GM12801 (cell line): Measurements from ENCODE around the gene CAV3.

Experiments
- TF ChIP-seq, protein P1 (sequence below): IDR thresholded peaks from one replicate; pipeline ENCODE4 v1.5.1; 2011; ENCODE audit warnings: control low read depth; ENCODE audit not compliant: insufficient read length; ENCODE audit errors: extremely low read depth

The CAV3 gene

DNA sequence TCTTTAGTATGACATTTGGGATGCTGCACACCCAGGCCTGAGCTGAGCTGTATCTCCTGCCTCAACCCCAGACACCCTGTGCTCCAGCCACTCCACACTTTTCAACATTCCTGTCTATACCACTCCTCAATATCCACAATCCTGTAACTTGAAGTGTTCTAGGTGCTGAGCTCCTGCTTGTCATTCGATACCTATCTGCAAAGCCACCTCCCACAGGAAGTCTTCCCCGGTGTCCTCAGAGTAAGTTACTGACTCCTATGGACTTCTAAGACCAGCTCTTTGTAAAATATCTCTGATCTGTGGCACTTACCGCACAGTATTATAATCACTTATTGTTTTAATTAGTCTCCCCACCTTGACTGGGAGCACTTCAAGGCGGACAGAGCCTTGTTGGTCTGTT is 1.2 kb upstream of the CAV3 start:
- TF ChIP-seq, protein P1, sequence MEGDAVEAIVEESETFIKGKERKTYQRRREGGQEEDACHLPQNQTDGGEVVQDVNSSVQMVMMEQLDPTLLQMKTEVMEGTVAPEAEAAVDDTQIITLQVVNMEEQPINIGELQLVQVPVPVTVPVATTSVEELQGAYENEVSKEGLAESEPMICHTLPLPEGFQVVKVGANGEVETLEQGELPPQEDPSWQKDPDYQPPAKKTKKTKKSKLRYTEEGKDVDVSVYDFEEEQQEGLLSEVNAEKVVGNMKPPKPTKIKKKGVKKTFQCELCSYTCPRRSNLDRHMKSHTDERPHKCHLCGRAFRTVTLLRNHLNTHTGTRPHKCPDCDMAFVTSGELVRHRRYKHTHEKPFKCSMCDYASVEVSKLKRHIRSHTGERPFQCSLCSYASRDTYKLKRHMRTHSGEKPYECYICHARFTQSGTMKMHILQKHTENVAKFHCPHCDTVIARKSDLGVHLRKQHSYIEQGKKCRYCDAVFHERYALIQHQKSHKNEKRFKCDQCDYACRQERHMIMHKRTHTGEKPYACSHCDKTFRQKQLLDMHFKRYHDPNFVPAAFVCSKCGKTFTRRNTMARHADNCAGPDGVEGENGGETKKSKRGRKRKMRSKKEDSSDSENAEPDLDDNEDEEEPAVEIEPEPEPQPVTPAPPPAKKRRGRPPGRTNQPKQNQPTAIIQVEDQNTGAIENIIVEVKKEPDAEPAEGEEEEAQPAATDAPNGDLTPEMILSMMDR: no peak

DNA sequence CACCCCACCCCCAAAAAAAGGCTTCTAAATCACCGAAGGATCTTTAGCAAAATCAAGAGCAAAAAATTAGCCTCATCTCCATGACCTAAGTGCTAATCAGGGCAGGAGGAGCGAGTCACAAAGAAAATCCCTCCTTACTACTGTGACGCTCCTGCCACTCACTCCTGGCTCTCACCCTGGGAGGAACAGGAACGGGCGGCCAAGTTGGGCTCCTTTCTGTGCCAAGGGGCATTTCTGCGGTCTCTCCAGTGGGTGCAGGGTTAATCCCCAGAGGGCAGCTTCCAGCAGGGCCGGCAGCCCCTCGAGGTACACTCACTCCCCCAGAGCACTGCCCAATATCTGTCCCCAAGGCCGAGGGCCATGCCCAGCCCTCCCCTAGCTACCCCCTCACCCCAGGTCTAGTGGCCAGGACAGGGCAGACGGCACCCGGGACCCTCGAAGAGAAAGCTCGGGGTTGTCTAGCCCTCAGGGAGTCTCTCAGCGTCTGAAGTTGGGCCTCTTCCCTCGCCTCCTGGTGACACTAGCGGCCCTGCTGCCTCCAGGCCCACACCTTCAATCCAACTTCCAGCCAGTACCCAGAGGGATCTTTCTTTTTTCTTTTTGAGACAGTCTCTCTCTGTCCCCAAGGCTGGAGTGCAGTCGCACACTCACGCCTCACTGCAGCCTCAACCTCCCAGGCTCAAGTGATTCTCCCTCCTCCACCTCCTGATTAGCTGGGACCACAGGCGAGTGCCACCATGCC is 706 bp downstream of the CAV3 start:
- TF ChIP-seq, protein P1: no peak

DNA sequence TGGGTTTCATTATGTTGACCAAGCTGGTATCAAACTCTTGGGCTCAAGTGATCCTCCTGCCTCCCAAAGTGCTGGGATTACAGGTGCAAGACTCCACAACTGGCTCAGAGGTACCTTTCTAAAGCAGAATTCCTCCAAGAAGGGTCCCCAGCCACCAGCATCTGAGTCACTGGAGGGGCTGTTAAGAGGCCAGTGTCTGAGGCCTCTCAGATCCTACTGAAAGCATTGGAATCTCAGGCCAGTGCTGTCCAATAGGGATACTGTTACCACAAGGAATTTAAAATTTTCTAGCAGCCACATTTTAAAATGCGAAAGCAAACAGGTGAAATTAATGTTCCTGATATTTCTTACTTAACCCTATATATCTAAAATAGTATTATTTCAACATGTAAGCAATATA is 1.3 kb downstream of the CAV3 start:
- TF ChIP-seq, protein P1: no peak

DNA sequence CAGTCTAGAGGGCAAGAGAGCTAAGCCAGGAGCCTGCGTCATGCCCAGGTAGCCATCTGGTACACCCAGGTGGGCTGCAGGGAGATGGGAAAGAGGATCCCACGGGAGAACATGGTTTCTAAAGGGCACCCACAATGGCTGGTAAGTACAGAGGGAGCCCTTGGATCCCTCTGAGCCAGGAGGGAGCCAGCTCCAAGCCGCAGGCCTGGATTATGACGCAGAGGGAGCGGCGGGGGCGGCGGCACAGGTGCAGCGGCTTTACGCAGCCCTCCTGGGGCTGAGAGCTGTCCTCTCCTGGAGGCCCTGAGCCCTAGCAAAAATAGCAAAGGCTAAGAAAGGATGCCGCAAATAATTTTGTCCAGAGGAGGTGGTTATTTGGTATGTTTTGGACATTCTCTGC is 2.8 kb downstream of the CAV3 start:
- TF ChIP-seq, protein P1: no peak

DNA sequence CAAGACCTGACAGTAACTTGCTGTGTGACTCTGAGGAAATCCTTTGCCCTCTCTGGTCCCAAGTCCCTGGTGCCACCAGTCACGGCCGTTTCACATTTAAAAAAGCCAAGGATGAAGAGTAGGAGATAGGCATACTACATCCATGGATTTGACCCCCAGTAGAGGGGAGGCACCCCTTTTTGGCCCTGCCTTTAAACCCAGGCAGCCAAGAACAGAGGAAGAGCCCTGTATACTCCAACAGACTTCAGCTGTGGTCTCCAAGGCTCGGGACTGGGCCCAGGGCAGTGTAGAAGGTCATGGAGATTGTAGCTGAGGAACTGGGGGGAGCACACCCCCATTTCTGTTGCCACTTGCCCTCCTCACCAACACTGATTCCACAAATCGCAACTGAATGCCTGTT is 3.7 kb downstream of the CAV3 start:
- TF ChIP-seq, protein P1: no peak

DNA sequence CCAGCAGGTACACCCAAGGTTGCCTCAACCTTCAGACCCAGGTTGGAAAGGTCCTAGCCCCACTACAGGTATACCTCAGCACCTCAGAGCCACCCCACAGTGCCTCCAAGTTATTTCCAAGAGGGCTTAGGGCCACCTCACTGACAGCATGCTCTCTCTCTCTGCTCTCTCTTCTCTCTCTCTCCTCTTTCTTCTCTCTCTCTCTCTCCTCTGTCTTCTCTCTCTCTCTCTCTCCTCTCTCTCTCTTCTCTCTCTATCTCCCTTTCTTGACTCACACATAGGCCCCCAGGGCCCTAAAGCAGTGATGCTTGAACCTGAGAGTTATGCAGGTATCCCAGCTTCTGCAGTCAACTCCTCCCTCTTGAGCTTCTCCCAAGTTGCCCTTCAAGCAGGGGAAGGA is 4.2 kb downstream of the CAV3 start:
- TF ChIP-seq, protein P1: no peak

DNA sequence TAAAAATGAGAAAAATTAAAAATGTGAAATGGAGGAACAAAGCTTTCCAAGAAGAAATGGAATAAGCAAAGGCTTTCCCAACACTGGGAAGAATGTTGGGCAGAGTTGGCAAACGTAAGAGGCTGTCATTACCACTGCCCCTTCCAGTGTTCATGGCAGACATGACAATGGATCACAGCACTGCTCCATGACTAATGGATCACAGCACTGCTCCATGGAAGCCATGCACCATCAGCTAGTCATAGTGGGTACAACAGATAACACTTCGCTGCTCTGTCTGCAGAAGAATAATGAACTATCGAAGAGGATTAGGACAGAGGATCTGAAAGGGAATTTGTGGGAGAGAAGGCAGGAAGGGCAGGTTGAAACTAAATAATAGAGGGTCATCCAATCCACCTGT is 5.0 kb downstream of the CAV3 start:
- TF ChIP-seq, protein P1: no peak
